Suppressor macrophage treated with lipopolysaccharide for 4 hours (primary cell): Measurements from ENCODE around the gene FLT1.

Experiments
- DNase-seq: peaks from one replicate; pipeline ENCODE4 v3.0.0-alpha.2; 2020

FLT1 gene

GRCh38 chr13:28420704-28421103 lies 74.2 kb downstream of the FLT1 start:
- no peak for DNase-seq

DNA sequence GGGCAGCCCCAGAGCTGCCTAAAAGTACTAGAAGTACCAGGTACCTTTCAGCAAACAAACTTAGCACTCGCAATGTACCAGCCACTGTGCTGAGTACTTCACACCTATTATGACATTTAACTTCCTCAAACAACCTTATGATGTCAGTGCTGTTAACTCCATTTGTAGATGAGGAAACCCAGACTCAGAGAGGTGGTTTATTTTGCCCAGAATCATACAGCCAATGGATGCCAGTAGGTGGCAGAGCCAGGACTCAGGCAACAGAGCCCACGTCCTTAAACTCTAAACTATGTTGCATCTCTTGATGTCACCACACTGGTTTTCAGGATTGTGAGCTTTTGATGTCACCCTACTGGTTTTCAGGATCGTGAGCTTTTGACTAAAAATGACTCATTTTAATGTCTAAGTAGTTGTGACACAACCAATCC lies 78.9 kb downstream of the FLT1 start:
- DNase-seq: peak; percentile 52

- DNase-seq: no peak
Observed at GRCh38 chr13:28413999-28414398, 80.9 kb downstream of the FLT1 start.

DNA sequence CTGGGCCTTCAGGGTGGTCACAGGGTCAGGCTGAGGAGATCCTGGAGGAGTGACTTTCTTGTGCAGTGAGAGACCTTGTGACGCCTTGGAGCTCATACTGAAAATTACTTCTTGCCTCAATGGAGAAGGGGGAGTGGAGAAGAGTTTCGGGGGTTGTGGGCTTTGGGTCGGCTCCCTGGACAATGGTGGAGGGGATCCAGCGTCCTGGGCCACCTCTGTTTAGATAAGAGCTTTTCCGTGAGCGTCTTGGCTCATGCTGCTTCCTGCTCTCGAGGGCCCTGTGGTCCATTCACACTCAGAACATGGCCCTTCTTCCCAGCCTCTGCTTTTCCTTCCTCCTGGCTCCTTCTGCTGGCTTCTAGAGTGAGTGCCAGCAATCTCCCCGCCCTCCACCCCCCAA lies 81.9 kb downstream of the FLT1 start:
- no peak for DNase-seq

GRCh38 chr13:28411831-28412353 lies 83.0 kb downstream of the FLT1 start:
- DNase-seq: peak; percentile 36

- no peak for DNase-seq
Observed at GRCh38 chr13:28410096-28410495, 84.8 kb downstream of the FLT1 start.

DNA sequence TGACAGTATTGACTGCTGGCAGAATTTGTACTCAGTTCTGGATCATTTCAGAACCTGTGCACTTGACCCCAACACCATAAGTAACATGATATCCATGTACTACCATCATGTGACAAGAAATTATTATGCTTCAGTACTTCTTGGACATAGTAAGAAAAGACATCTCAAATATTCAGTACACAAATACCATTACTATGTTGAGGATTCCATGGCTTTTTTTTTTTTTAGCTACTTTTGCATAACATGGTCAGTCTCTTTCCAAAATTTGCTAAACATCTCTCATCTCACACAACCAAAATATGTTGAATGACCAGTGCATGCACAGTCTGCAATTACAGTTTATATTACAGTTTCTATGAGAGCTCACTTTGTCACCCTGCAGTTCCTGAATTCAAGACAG lies 85.3 kb downstream of the FLT1 start:
- DNase-seq: no peak

DNA sequence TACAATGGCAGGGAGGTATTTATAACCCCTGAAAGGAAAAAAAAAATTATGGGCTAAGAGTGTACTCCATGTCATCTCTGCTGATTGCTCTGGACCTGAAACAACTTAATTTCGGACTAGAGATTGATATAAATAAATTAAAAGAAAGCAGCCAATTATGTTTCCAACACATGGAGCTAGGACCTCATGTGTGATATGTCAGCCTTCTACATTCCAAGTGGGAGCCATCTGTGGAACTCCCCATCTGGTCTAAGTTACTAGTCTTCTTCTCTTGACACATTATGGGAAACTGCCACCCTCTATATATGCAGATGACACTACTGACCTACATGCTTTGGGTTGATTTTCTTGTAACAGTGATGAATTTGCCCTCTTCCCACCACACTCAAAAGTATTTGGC lies 86.1 kb downstream of the FLT1 start:
- DNase-seq: no peak

GRCh38 chr13:28408235-28408848 lies 86.6 kb downstream of the FLT1 start:
- DNase-seq: peak; percentile 38

DNA sequence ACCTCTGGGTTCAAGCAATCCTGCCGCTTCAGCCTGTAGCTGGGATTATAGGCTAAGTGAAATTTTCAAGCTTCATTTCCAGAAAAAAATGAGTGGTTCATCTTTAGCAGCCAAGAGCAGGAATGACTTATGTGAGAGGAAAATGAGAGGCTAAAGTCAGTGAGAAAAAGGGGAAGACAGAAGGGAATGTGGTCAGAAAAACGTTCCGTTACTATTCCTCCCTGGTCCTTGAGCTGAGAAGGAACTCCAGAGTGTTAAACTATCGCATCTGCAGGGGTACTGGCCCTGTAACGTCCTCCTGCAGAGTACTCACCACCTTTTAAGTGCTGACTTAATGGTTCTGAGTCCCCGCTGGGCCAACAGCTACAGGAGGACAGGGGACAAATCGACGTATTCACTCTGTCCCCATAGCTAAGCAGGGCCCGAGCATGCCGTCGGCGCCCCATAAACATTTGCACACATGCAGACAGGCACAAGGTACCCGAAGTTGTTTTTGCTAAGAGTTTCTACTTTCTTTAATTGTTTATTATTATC lies 88.1 kb downstream of the FLT1 start:
- peak; percentile 26 for DNase-seq

DNA sequence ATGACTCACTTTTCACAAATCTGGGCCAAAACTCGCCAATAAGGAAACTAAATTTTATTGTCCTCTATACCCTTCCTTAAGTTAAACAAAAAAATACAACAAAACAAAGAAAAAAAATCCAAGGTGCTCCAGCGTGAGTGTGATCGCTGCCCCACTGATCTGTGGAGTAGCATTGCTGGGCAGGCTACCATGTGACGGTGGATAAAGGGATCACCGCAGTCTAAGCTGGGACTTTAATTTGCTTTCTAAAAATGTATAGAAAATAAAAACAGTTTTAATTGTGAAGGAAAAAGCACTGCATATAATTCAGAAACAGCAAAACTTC lies 92.9 kb downstream of the FLT1 start:
- DNase-seq: no peak

DNA sequence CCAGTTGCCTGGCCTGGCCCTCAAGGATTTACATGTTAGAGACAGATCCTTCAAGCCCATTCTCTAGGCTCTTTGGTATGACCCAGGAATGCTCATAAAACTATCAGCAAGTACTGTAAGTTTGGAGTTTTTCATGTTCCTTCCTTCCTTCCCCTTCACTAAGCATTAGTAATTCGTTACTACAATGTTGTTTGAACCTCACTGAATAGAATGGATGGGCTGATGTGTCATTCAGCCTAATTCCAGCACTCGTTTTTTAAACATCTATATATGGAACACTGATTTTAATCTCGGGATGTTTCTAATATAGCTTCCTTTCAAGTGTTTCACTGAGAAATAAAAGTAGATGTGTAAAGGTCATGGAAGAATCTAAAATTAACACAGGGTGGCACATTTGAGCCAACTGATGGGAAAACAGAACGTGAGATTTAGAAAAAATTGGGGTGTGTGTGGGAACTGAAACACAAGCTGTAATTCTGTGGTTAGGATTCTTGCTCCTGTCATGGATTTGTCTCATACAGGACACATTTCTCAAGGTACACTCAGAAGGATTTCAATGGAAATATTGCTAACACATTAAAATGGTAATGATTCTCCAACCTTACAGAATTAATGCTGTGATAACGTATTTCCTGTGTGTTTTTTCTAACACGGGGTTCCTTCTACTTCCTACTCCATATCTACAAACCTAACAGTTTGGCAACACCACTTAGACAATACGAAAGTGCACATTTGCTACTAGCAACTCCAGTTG lies 93.4 kb downstream of the FLT1 start:
- DNase-seq: peak; percentile 90

DNA sequence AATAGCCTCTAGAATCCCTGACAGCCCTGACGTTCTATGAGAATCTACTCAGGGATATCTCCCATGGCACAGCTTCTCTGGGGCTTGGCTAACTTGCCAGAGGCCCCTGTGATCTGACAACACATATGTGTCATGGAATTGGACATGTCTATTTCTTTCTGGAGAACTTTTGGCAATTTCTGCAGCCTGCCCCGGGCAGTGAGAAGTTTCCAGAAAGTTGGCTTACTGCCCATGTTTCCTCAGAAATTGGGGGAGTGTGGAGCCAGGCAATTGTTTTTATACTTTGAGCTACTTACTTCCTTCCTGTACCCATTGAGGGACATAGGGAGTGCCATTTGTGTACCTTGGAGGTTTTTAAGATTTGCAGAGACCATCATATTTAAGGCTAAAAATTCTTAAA lies 98.9 kb downstream of the FLT1 start:
- DNase-seq: no peak

DNA sequence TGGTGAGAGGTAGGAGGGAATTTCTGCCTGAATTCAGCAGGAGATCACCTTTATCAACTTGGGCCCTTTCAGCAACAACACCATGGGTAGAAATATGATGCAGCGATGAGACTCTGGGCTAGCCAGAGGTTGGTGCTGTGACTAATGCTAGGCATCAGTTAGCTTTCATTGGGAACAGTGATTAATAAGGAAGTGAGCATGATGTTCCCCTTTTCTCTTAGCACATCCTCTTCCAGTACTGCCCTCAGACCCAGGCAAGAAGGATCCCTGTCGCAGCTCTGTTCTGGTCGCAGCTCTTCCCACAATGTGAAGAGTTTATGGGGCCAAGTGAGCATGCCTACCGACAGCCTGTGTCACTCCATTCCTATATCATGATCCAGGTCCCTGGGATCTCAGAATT lies 100.5 kb downstream of the FLT1 start:
- peak; percentile 87 for DNase-seq

DNA sequence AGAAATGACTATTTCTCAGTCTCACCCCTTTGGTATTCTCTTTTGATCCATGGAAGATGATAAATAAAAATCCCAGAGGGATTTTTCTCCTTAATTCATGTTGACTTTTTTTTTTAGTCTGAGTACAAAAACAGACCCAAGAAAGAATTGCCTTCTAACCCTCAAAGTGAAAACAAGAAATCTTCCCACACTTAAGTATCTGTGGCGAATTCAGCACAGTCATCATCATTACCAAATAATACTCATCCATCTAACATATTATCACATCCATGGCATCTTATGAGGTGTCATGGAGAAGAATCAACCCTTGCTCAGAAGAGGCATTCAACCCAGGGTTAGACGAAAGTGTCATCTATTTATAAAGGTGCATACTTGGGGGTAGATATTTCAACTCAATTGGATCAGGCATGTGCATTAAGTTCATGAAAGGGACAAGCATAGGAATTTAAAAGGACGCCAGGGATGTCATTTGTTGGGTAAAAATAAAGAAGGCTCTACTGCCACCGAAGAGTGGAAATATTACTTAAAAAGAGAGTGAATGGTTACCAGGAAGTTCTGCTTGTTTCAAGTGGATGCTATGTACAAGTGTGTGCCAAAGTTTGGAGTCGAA lies 101.9 kb downstream of the FLT1 start:
- DNase-seq: no peak

- DNase-seq: no peak
Observed at GRCh38 chr13:28392428-28392827, 102.5 kb downstream of the FLT1 start.

DNA sequence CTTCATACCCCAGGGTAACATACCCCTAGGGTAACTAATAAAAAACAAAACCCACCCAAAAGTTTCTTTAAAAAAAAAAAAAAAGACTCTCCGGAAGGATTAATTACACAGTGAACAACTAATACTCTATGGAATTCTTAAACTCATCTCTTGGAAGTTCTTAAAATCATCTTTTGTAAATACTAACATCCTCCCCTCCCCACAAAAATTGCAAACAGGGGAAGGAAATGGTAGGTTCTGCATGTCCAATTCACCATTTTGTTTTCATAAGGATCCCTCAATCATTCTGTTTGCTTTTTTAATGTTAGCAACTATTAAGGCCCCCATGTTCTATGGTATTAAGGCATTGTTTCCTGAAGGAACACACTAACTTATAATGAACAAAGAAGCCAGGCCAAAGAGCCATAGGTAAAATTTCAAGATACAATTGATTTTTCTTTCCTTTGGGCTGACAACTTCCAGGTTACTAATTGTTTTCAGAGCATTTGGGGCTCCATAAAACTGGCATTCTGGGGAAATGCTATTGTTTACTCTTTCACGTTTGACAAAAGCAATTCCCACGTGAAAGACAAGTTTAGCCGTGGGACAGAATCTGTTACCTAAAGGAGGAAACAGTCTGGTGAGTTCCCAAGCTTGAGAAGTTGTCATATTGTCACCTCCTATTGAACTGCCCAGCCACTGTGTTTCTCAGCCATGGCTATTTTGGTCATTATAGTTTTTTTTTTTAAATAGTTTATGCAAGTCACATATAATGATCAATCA lies 107.0 kb downstream of the FLT1 start:
- DNase-seq: no peak

- no peak for DNase-seq
Observed at GRCh38 chr13:28385362-28385761, 109.6 kb downstream of the FLT1 start.

DNA sequence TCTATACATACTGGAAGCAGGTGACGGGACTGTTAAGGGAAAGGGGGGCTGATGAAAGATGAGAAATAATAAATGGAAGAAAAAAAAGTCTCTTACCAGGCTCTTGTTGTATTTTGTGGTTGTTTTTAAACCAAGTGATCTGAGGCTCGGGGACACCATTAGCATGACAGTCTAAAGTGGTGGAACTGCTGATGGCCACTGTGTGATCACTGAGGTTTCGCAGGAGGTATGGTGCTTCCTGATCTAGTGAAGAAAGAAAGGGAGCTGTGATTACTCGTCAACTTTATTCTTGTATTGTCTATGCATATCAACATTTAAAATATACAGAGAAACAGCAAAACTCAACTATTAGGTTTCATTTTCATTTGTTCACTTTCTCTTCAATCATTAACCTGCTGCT lies 110.1 kb downstream of the FLT1 start:
- DNase-seq: no peak

DNA sequence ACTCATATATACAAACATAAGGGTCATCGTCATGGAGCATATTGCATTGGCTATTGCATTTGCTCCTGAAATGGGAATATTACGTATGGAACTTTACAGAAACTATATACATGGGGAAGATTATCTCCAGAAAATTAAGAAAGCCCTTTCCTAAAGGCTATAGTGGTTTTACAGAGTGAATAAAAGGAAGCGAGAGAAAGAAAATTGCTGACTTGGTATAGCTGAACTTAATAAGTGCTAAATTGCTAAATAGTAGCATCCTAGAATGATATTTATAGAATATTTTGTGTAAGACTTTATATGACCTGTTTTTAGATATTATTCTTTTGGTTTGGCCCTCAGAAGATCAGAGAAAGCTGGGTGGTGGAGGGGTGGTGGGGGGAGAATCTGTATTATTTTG lies 114.6 kb downstream of the FLT1 start:
- DNase-seq: peak; percentile 21

GRCh38 chr13:28379371-28380083 lies 115.4 kb downstream of the FLT1 start:
- DNase-seq: no peak

GRCh38 chr13:28376604-28377003 lies 118.3 kb downstream of the FLT1 start:
- DNase-seq: no peak
